ENCODE measurements around the gene LCN6.

GRCh38 chr9:136694163-136694871, 54.0 kb downstream of the LCN6 start:
- TF ChIP-seq CTCF (IDR thresholded peaks at IDR 0.05; ENCODE audit: low read length) (peak; percentile 45), EZH2phosphoT487 (IDR thresholded peaks at IDR 0.05; ENCODE audit: low read length) (no peak)
